HepG2 (cell line): ENCODE data around the gene RAB40AL.

ENCODE experiments used
- FOXK2 ChIP-seq: fragments of 450-650 bp; IDR thresholded peaks from 2 replicates; pipeline ENCODE4 v1.6.1; 2016
- HDAC2 ChIP-seq: sonication (generic); formaldehyde crosslinking; IDR thresholded peaks from 2 replicates; pipeline ENCODE4 v1.4.0; 2020; ENCODE audit warnings: missing genetic modification reagents
- HOMEZ ChIP-seq: IDR thresholded peaks from 2 replicates; pipeline ENCODE4 v1.6.1; 2016; ENCODE audit warnings: low read depth
- KMT2A ChIP-seq: sonication (generic); formaldehyde crosslinking; IDR thresholded peaks from 2 replicates; pipeline ENCODE4 v1.4.0; 2020; ENCODE audit warnings: missing genetic modification reagents
- MAFF ChIP-seq: IDR thresholded peaks from 2 replicates; pipeline ENCODE4 v1.6.1; 2011; ENCODE audit warnings: low read depth, low read length, improper control_type of control experiment
- NCOR1 ChIP-seq: fragments of 200-600 bp; sonication (generic); IDR thresholded peaks from 2 replicates; pipeline ENCODE4 v1.7.0; 2017; ENCODE audit warnings: antibody characterized with exemption, low read length, borderline replicate concordance
- NPAS2 ChIP-seq: sonication (generic); formaldehyde crosslinking; IDR thresholded peaks from 2 replicates; pipeline ENCODE4 v1.8.0; 2022; ENCODE audit warnings: mild to moderate bottlenecking, missing genetic modification reagents, borderline replicate concordance
- PBX3 ChIP-seq: sonication (generic); formaldehyde crosslinking; IDR thresholded peaks from 2 replicates; pipeline ENCODE4 v1.8.1; 2023; ENCODE audit warnings: missing genetic modification reagents, inconsistent platforms, borderline replicate concordance
- PPARG ChIP-seq: conservative IDR thresholded peaks from 2 replicates; pipeline ENCODE4 v1.6.1; 2016; ENCODE audit warnings: missing biosample characterization, missing genetic modification reagents
- SNRNP70 ChIP-seq: fragments of 200-400 bp; formaldehyde crosslinking; IDR thresholded peaks from 2 replicates; pipeline ENCODE4 v1.6.1; 2017; ENCODE audit warnings: mild to moderate bottlenecking, low read depth, low read length, moderate library complexity
- ZBTB7A ChIP-seq: sonication (generic); formaldehyde crosslinking; IDR thresholded peaks from 2 replicates; pipeline ENCODE4 v1.8.0; 2022; ENCODE audit warnings: mild to moderate bottlenecking, missing genetic modification reagents
- TF ChIP-seq, protein P1 (sequence below): IDR thresholded peaks from 2 replicates; pipeline ENCODE4 v1.6.1; 2012; ENCODE audit warnings: low read length, improper control_type of control experiment
- TF ChIP-seq, protein P2 (sequence below): sonication (generic); formaldehyde crosslinking; IDR thresholded peaks from 2 replicates; pipeline ENCODE4 v1.8.1; 2022; ENCODE audit warnings: low read depth, mild to moderate bottlenecking, missing genetic modification reagents
- TF ChIP-seq, protein P3 (sequence below), 2 experiments: fragments of 450-650 bp in 1 of 2; sonication (generic) in 1 of 2; formaldehyde crosslinking; IDR thresholded peaks; 2 replicates each; pipeline versions ENCODE4 v1.5.0 to v1.8.0; 2020 to 2022; ENCODE audit warnings: mild to moderate bottlenecking in 1 of 2, missing genetic modification reagents in 1 of 2

GRCh38 chrX:102979536-102979935, 42.5 kb downstream of the RAB40AL start:
- TF ChIP-seq, protein P1, sequence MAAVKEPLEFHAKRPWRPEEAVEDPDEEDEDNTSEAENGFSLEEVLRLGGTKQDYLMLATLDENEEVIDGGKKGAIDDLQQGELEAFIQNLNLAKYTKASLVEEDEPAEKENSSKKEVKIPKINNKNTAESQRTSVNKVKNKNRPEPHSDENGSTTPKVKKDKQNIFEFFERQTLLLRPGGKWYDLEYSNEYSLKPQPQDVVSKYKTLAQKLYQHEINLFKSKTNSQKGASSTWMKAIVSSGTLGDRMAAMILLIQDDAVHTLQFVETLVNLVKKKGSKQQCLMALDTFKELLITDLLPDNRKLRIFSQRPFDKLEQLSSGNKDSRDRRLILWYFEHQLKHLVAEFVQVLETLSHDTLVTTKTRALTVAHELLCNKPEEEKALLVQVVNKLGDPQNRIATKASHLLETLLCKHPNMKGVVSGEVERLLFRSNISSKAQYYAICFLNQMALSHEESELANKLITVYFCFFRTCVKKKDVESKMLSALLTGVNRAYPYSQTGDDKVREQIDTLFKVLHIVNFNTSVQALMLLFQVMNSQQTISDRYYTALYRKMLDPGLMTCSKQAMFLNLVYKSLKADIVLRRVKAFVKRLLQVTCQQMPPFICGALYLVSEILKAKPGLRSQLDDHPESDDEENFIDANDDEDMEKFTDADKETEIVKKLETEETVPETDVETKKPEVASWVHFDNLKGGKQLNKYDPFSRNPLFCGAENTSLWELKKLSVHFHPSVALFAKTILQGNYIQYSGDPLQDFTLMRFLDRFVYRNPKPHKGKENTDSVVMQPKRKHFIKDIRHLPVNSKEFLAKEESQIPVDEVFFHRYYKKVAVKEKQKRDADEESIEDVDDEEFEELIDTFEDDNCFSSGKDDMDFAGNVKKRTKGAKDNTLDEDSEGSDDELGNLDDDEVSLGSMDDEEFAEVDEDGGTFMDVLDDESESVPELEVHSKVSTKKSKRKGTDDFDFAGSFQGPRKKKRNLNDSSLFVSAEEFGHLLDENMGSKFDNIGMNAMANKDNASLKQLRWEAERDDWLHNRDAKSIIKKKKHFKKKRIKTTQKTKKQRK, result no peak
- TF ChIP-seq NPAS2 (CRISPR knock-in tag) (no peak), SNRNP70 (no peak), HDAC2 (no peak), KMT2A (CRISPR knock-in tag) (no peak), PBX3 (no peak), PPARG (no peak), ZBTB7A (CRISPR knock-in tag) (no peak), HOMEZ (no peak), FOXK2 (no peak), MAFF (no peak), NCOR1 (no peak)
- TF ChIP-seq, protein P2, sequence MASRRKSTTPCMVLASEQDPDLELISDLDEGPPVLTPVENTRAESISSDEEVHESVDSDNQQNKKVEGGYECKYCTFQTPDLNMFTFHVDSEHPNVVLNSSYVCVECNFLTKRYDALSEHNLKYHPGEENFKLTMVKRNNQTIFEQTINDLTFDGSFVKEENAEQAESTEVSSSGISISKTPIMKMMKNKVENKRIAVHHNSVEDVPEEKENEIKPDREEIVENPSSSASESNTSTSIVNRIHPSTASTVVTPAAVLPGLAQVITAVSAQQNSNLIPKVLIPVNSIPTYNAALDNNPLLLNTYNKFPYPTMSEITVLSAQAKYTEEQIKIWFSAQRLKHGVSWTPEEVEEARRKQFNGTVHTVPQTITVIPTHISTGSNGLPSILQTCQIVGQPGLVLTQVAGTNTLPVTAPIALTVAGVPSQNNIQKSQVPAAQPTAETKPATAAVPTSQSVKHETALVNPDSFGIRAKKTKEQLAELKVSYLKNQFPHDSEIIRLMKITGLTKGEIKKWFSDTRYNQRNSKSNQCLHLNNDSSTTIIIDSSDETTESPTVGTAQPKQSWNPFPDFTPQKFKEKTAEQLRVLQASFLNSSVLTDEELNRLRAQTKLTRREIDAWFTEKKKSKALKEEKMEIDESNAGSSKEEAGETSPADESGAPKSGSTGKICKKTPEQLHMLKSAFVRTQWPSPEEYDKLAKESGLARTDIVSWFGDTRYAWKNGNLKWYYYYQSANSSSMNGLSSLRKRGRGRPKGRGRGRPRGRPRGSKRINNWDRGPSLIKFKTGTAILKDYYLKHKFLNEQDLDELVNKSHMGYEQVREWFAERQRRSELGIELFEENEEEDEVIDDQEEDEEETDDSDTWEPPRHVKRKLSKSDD, result no peak
- TF ChIP-seq, protein P3, sequence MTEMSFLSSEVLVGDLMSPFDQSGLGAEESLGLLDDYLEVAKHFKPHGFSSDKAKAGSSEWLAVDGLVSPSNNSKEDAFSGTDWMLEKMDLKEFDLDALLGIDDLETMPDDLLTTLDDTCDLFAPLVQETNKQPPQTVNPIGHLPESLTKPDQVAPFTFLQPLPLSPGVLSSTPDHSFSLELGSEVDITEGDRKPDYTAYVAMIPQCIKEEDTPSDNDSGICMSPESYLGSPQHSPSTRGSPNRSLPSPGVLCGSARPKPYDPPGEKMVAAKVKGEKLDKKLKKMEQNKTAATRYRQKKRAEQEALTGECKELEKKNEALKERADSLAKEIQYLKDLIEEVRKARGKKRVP (CRISPR knock-in tag; IDR thresholded peaks at IDR 0.05), result no peak
